CMK (cell line): ENCODE results near the gene ADD2.
"Not testable (repeated sequence)": the region's sequence is repeated elsewhere in the genome, so short reads cannot be mapped to it uniquely, and the experiment has no call there.

Source experiments
- DNase-seq: peaks from one replicate; pipeline ENCODE4 v3.0.0-alpha.2; 2010; ENCODE audit warnings: low read depth

ADD2 gene

GRCh38 chr2:70670626-70671025, 97.4 kb downstream of the ADD2 start:
- no peak for DNase-seq

GRCh38 chr2:70670202-70670601, 97.8 kb downstream of the ADD2 start:
- DNase-seq: no peak

GRCh38 chr2:70668911-70669310, 99.1 kb downstream of the ADD2 start:
- no peak for DNase-seq

- no peak for DNase-seq
These were observed 99.6 kb downstream of the ADD2 start for GRCh38 chr2:70668432-70668831.

- DNase-seq: no peak
These were observed 103.5 kb downstream of the ADD2 start for GRCh38 chr2:70664525-70664924.

- DNase-seq: no peak
These were observed 104.6 kb downstream of the ADD2 start for GRCh38 chr2:70663411-70663810.

- no peak for DNase-seq
These were observed 108.4 kb downstream of the ADD2 start for GRCh38 chr2:70659551-70659950.

GRCh38 chr2:70658476-70658875, 109.5 kb downstream of the ADD2 start:
- DNase-seq: no peak

GRCh38 chr2:70657246-70657645, 110.8 kb downstream of the ADD2 start:
- no peak for DNase-seq

- DNase-seq: no peak
These were observed 111.5 kb downstream of the ADD2 start for GRCh38 chr2:70656421-70657010.

- no peak for DNase-seq
These were observed 112.2 kb downstream of the ADD2 start for GRCh38 chr2:70655786-70656185.

GRCh38 chr2:70655211-70655610, 112.8 kb downstream of the ADD2 start:
- not testable (repeated sequence) for DNase-seq

- no peak for DNase-seq
These were observed 116.3 kb downstream of the ADD2 start for GRCh38 chr2:70651727-70652126.

- no peak for DNase-seq
These were observed 117.0 kb downstream of the ADD2 start for GRCh38 chr2:70651014-70651413.

GRCh38 chr2:70648961-70649360, 119.0 kb downstream of the ADD2 start:
- no peak for DNase-seq

- DNase-seq: peak; percentile 42
These were observed 120.0 kb downstream of the ADD2 start for GRCh38 chr2:70647873-70648481.

- DNase-seq: no peak
These were observed 121.6 kb downstream of the ADD2 start for GRCh38 chr2:70646420-70646818.

- no peak for DNase-seq
These were observed 122.1 kb downstream of the ADD2 start for GRCh38 chr2:70645733-70646419.

GRCh38 chr2:70643715-70644114, 124.3 kb downstream of the ADD2 start:
- no peak for DNase-seq

GRCh38 chr2:70641263-70641784, 126.7 kb downstream of the ADD2 start:
- no peak for DNase-seq

GRCh38 chr2:70639841-70640436, 128.1 kb downstream of the ADD2 start:
- no peak for DNase-seq

- DNase-seq: no peak
These were observed 129.4 kb downstream of the ADD2 start for GRCh38 chr2:70638561-70638960.

GRCh38 chr2:70633508-70633907, 134.5 kb downstream of the ADD2 start:
- DNase-seq: no peak
